Left cardiac atrium (tissue), 4 donors: ENCODE data around the gene PHACTR1. TPM values are rescaled to one million over a fixed set of nuclear protein-coding genes. Genes with fewer than 3 reads are reported as not detected.
"Not testable (repeated sequence)": the region's sequence is repeated elsewhere in the genome, so short reads cannot be mapped to it uniquely, and the experiment has no call there.

ENCODE experiments used
- ATAC-seq, 2 donors: fragments of 200-7000 bp; cut with Tn5 transposase; one replicate each; pipeline ENCODE4 v1.9.1; 2020; ENCODE audit warnings: mild to moderate bottlenecking in 2 of 2, moderate library complexity in 2 of 2
- DNase-seq: peaks from one replicate; pipeline ENCODE4 v3.0.0-alpha.2; 2020
- intact Hi-C, 2 donors: fragments of 100-400 bp; cut with DNase I; formaldehyde crosslinking; loops; one replicate each; pipeline versions ENCODE4 v1.14.1 to v1.15.1; 2022 to 2023
- long read RNA-seq: library from polyadenylated mRNA; unstranded; transcript quantifications from one replicate; pipeline ENCODE4 v2.0.0, GENCODE V29; 2021
- total RNA-seq, 2 donors: library from RNA; stranded (reverse); fragmentation: NEBNext Ultra II Directional; extraction: Animal tissue kit (Norgen Biotek cat#: 25700); gene quantifications; one replicate each; pipeline ENCODE4 v1.2.1, GENCODE V29; 2021
- donor health status: DM: no; HTN: yes; CAD: no.
- donor health status: DM: no; HTN: yes; CAD: no; lungs with severe emphysema.
- donor health status: DM: yes; HTN: yes; CAD: no.
- donor health status: Dilated cardiomyopathy.

Gene PHACTR1
- total RNA-seq, result 10 to 100 TPM; 12.2 to 16.0 TPM
- long read RNA-seq, partial matches to known transcripts, result 0 of 12 reads
- long read RNA-seq, other reads (novel, unspliced or antisense), result 12 of 12 reads

DNA sequence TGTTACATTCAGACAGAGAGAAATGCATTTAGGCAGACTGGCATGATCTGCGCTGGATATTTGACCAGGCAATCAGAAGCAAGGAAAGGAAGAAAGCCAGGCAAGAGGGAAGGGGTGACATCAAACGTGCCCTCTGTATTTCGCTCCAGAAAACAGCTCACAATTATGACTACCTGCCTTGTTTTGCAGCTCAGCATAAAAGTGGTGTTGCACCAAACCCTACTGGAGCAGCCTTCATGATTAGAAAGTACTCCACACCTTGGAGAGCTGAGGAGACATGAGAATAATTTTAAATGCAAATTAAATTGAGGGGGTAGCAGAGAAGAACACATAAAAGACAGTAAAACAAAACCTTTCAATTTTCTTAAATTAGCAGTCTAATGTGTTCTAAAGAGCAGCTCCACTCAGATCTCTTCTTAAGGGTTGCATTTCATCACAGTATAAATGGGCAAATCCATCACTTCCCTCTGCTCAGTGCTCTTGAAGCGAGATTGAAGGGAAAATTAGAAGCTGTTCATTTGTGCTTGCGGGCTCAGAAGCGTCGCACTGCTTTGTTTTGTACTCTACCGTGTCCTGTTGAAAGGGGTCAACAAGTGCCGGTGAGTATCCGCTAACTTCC is at the start of gene PHACTR1:
PHACTR1 (plus strand) TSS at position 470 of the 619 bp plus-strand sequence.
- intact Hi-C loops, result no loop called here
- DNase-seq (no peak), ATAC-seq (no peak)

- intact Hi-C loops, result no loop called here
- DNase-seq (no peak), ATAC-seq (no peak)
Measured at GRCh38 chr6:12666886-12667285, 49.7 kb upstream of the PHACTR1 start.

DNA sequence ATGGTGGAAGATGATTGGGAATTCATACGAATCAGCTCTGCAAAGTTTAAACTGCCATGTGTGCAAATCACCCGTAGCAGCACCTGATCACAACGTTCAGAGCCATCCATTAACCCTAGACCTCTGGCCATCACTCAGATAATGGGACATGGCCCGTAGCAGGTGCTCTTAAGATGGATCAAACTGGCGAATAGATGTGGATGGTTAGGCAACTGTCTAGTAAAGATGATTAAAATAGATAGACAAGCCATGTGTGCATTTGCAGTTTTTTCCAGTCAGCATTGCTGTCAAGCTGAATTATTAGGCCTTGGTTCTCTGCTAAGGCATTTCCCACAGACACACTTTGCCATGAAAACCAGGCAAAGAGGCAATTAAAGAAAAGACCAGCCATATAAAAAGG is 40.6 kb upstream of the PHACTR1 start:
- intact Hi-C loops, result no loop called here
- no peak for ATAC-seq
- DNase-seq, result no peak

GRCh38 chr6:12679341-12679740 is 37.2 kb upstream of the PHACTR1 start:
- no peak for DNase-seq
- intact Hi-C loops, result no loop called here
- ATAC-seq, result no peak

- DNase-seq (no peak), ATAC-seq (no peak)
- intact Hi-C loops, result no loop called here
Measured at GRCh38 chr6:12693122-12693521, 23.4 kb upstream of the PHACTR1 start.

- no peak for ATAC-seq
- intact Hi-C loops, result no loop called here
Measured at GRCh38 chr6:12698298-12698697, 18.3 kb upstream of the PHACTR1 start.

DNA sequence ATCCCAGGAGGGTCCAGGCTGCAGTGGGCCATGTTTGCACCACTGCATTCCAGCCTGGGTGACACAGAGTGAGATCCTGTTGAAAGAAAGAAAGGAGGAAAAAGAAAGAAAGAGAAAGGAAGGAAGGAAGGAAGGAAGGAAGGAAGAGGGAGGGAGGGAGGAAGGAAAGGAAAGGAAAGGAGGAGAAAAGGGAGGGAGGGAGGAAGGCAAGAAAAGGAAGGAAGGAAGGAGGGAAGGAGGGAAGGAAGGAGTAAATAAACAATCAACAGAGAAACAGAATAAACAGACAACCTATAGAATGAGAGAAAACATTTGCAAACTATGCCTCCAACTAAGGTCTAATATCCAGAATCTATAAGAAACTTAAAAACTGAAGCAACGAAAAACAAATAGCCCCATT is 11.6 kb upstream of the PHACTR1 start:
- no peak for ATAC-seq
- intact Hi-C loops, result no loop called here
- DNase-seq, result no peak

More at GRCh38 chr6:12698298-12698697, 18.3 kb upstream of the PHACTR1 start:
- DNase-seq, result no peak

GRCh38 chr6:12709116-12709515 is 7.5 kb upstream of the PHACTR1 start:
- no peak for ATAC-seq
- no peak for DNase-seq

GRCh38 chr6:12709556-12710232 is 6.9 kb upstream of the PHACTR1 start:
- DNase-seq, result no peak
- no peak for ATAC-seq
- intact Hi-C loops, result no loop called here

More at GRCh38 chr6:12709116-12709515, 7.5 kb upstream of the PHACTR1 start:
- intact Hi-C loops, result no loop called here

DNA sequence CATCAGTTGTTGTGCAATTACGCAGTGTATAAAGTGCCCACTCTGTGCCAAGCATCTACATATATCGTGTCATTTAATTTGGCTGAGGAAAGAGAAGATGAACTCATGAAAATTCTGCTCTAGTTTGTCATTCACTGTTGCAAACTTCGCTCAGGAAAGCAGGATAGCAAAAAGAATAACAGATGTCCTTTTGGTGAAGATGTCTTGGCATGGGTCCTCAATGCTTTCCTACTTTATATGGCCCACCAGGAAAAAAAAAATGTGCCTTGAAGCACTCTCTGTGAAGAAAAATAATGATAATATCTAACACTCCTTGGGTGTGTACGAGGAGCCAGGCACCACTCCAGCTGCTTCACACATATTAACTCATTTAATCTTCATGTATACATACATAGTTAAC is 5.6 kb upstream of the PHACTR1 start:
- ATAC-seq (no peak), DNase-seq (no peak)
- intact Hi-C loops, result no loop called here

GRCh38 chr6:12714022-12714421 is 2.5 kb upstream of the PHACTR1 start:
- DNase-seq (no peak), ATAC-seq (no peak)
- intact Hi-C loops, result no loop called here

DNA sequence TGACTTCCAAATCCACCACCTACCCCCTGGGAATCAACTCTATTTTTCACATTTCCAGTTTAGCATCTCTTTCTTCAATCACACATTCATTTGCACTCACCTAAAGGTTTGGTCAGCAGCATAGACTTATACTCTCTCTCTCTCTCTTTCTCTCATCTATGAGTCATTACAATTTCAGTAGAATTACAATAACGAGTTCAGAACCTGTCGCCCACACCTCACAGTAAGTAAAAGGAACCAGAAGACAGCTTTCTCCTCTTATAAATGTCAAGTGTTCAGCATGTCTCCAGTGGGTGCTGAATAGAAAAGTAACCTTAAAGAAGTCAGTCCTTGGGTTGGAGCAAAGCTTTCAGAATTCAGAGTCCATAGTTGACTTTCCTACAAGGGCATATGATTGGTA is 1.1 kb upstream of the PHACTR1 start:
- DNase-seq (no peak), ATAC-seq (no peak)
- intact Hi-C loops, result no loop called here

- intact Hi-C loops, result no loop called here
- no peak for ATAC-seq
- no peak for DNase-seq
Measured at GRCh38 chr6:12717356-12717755, 789 bp downstream of the PHACTR1 start.

GRCh38 chr6:12718015-12718414 is 1.4 kb downstream of the PHACTR1 start:
- DNase-seq (no peak), ATAC-seq (no peak)
- intact Hi-C loops, result no loop called here

- intact Hi-C loops, result no loop called here
- ATAC-seq (no peak), DNase-seq (no peak)
Measured at GRCh38 chr6:12719017-12719416, 2.5 kb downstream of the PHACTR1 start.

DNA sequence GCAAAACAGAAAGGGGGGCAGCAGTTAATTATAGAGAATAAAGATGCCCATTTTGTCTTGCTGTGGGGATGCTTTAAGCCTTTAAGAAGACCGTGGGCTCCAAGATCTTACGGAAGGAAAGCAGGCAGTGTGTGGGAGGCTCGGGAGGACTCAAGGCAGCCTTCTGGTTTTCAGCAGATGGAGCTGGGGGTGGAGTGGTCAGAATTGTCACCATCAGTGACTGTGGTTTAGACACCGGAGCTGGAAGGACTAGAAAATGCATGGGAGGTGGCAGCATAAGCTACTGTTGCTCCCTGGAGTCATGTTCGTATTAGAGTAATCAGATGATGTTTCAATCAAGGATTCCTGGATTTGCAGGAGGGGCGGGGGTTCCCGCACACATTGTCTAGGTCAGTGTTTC is 3.7 kb downstream of the PHACTR1 start:
- no peak for DNase-seq
- no peak for ATAC-seq
- intact Hi-C loops, result no loop called here

- ATAC-seq, result no peak
Measured at GRCh38 chr6:12725263-12725662, 8.7 kb downstream of the PHACTR1 start.

DNA sequence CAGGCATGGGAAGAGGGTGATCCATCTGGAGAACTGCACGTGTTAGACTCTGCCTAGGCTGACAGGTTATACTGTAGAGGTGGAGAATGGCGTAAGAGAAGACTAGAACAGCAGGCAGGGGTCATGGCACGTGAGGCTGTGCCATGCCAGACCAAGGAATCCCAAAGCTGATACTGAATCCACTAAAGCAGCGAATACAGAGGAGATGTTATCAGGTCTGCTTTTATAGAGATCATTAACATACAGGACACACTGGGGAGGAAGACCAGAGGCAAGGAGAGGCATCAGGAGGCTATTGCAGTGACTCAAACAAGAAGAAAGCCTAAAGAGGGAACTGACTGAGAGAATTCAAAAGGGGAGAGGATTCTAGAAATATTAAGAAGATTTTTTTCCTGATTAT is 12.9 kb downstream of the PHACTR1 start:
- DNase-seq (no peak), ATAC-seq (no peak)
- intact Hi-C loops, result no loop called here

More at GRCh38 chr6:12725263-12725662, 8.7 kb downstream of the PHACTR1 start:
- DNase-seq, result no peak
- intact Hi-C loops, result no loop called here

DNA sequence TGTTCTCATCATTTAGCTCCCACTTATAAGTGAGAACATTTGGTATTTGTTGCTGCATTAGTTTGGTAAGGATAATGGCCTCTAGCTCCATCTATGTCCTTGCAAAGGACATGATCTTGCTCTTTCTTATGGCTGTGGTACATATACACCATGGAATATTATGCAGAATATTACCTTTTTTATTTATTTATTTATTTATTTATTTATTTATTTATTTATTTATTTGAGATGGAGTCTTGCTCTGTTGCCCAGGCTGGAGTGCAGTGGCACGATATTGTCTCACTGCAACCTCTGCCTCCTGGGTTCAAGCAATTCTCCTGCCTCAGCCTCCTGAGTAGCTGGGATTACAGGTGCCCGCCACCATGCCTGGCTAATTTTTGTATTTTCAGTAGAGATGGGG is 14.2 kb downstream of the PHACTR1 start:
- intact Hi-C loops, DNase-seq, ATAC-seq: not testable (repeated sequence)

DNA sequence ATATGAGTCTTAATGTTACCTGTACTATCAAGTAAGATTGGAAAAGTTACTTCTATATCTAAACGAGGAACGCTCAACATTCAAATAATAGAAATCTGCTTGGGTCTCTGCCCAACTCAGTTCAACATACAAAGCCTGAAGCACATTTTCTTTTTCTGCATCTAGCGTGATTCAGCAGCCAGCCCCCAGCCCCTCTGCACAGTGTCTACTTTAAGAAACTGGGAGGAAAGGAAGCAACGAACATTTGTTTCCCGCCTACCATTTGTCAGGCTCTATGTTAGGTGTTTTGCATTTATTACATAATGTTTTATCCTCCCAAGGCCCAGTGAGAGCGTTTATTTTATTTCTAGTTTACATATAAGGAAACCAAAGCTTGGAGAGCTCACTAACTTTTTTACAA is 17.3 kb downstream of the PHACTR1 start:
- intact Hi-C loops, result no loop called here
- ATAC-seq (no peak), DNase-seq (no peak)

- intact Hi-C loops, result no loop called here
- DNase-seq (no peak), ATAC-seq (no peak)
Measured at GRCh38 chr6:12735786-12736185, 19.2 kb downstream of the PHACTR1 start.
